OCI-LY1 (cell line): ENCODE results near the gene SHMT2.

Experiments
- EZH2 ChIP-seq: fragments of 200-600 bp; sonication (generic), shearing (Covaris generic); IDR thresholded peaks from 2 replicates; pipeline ENCODE4 v1.8.0; 2017; ENCODE audit warnings: borderline replicate concordance, mixed run types, mild to moderate bottlenecking, antibody characterized with exemption, low read length, moderate library complexity, mixed read lengths
- TF ChIP-seq, protein P1 (sequence below): fragments of 200-600 bp; sonication (generic), shearing (Covaris generic); IDR thresholded peaks from 2 replicates; pipeline ENCODE4 v1.5.1; 2017; ENCODE audit warnings: mild to moderate bottlenecking, antibody characterized with exemption, low read length, moderate library complexity, mixed read lengths

DNA sequence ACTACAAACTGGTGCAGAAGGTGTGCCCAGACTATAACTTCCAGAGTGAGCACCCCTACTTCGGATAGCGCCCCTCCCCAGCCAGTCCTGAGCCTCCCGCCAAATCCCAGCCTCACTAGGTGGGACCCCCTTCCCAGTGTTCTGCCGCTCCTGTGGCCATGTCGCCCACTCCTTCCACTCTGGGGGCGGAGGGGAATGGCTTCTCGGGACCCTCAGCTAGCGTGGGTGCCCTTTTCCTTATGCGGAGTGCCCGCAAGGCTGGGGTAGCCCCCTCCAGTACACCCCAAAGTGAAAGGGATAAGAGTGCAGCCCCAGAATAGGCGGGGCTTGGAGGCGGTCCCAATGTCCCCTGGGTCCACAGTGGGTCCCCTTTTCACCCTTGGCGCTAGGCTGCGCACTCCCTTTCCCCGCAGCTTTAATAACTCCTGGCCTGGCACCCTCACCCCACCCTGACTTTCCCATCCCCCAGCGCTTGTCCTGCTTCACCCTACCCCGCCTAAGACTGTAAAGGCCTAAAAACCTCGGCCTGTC lies 3.8 kb upstream of the SHMT2 start:
- TF ChIP-seq, protein P1, sequence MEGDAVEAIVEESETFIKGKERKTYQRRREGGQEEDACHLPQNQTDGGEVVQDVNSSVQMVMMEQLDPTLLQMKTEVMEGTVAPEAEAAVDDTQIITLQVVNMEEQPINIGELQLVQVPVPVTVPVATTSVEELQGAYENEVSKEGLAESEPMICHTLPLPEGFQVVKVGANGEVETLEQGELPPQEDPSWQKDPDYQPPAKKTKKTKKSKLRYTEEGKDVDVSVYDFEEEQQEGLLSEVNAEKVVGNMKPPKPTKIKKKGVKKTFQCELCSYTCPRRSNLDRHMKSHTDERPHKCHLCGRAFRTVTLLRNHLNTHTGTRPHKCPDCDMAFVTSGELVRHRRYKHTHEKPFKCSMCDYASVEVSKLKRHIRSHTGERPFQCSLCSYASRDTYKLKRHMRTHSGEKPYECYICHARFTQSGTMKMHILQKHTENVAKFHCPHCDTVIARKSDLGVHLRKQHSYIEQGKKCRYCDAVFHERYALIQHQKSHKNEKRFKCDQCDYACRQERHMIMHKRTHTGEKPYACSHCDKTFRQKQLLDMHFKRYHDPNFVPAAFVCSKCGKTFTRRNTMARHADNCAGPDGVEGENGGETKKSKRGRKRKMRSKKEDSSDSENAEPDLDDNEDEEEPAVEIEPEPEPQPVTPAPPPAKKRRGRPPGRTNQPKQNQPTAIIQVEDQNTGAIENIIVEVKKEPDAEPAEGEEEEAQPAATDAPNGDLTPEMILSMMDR, result no peak
- no peak for TF ChIP-seq EZH2
